GM12864 (cell line): Measurements from ENCODE around the gene PDE3A.

Source experiments
- DNase-seq: peaks from one replicate; pipeline ENCODE4 v3.0.0-alpha.2; 2011; ENCODE audit warnings: low read depth
- H3K4me3 ChIP-seq: 2 replicates; pipeline ENCODE4 v1.5.1; 2011; ENCODE audit warnings: mild to moderate bottlenecking, low read depth, low read length, control low read depth
- TF ChIP-seq, protein P1 (sequence below): IDR thresholded peaks from 2 replicates; pipeline ENCODE4 v1.5.1; 2011; ENCODE audit warnings: low read depth, mild to moderate bottlenecking, moderate library complexity, low read length, control low read depth, inconsistent platforms; ENCODE audit errors: missing control alignments

The PDE3A gene

DNA sequence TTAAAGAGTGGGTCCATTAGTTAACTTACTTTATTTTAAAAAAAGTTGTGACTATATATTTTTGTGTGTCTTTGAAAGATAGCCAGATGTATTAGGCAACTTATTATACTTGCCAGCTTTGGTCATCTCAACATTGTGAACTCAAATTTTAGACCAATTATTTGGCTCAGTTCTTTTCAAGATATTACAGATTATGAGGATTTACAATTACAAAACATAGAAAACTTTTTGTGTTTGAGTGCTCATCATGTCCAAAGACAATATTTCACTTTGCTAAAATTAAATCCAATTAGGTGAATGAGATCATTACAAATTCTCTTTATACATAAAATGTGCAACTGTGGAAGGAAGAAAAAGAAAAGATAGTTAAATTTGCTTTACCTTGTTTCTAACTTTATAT lies 18.3 kb upstream of the PDE3A start:
- TF ChIP-seq, protein P1, sequence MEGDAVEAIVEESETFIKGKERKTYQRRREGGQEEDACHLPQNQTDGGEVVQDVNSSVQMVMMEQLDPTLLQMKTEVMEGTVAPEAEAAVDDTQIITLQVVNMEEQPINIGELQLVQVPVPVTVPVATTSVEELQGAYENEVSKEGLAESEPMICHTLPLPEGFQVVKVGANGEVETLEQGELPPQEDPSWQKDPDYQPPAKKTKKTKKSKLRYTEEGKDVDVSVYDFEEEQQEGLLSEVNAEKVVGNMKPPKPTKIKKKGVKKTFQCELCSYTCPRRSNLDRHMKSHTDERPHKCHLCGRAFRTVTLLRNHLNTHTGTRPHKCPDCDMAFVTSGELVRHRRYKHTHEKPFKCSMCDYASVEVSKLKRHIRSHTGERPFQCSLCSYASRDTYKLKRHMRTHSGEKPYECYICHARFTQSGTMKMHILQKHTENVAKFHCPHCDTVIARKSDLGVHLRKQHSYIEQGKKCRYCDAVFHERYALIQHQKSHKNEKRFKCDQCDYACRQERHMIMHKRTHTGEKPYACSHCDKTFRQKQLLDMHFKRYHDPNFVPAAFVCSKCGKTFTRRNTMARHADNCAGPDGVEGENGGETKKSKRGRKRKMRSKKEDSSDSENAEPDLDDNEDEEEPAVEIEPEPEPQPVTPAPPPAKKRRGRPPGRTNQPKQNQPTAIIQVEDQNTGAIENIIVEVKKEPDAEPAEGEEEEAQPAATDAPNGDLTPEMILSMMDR, result no peak
- no peak overlapping the region for H3K4me3 ChIP-seq
- DNase-seq, result no peak

GRCh38 chr12:20350495-20350894 lies 17.8 kb upstream of the PDE3A start:
- DNase-seq, result no peak

DNA sequence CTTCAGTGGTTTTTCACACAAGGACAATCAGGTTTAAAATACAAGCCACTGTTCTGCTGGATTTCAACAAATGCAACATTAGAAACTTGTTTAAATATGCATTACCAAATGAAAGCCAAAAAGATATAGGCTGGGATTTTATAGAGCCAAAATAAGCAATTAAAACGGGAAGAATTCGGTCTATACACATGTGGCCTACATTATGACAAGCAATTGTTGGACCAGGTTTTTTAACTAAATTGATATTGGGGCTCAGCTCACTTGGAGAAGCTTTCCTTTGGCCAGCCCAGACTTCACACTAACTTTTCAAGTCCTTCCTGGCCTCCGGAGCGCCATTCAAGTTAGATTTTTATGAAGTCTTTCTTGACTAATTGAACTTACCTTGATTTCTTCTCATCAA lies 16.9 kb upstream of the PDE3A start:
- DNase-seq, result no peak
- TF ChIP-seq, protein P1, result no peak

More at GRCh38 chr12:20350495-20350894, 17.8 kb upstream of the PDE3A start:
- H3K4me3 ChIP-seq, result no peak overlapping the region
- TF ChIP-seq, protein P1, result no peak

DNA sequence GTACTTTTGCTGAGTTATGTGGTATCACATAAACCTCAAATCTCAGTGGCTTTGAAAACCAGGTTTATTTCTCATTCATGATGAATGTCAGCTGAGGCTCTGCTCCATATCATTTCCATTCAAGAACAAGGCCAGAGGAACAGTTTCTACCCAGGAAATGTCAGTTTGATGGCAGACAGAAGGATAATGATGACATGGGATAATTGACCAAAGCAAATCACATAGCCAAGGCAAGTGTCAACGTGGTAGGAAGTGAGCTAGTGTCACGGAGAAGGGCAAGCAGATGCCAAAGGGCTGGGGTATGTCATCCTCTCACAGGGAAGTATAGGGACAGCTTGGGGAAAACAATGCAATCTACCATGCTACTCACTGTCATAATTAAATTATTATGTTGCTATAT lies 12.3 kb upstream of the PDE3A start:
- TF ChIP-seq, protein P1, result no peak
- no peak for DNase-seq
- H3K4me3 ChIP-seq, result no peak overlapping the region

More for the DNA sequence above, 16.9 kb upstream of the PDE3A start:
- no peak overlapping the region for H3K4me3 ChIP-seq

DNA sequence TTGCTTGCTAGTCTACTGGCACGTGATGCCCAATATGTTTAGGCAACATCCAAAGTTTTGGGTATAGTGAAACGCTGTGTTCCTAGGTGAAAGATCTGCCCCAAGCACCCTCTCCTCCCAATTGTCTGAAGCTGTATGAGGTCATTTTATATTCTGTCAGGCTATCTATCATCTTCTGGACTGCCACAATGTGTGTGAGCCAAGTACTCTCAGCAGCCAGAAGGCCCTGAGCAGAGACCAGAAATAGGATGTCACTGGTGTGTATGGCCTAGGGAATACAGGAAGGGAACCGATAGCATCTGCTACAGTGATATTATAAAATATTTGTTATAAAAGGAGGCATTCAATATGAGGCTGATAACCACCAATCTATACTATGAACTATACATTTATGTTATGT lies 7.9 kb upstream of the PDE3A start:
- H3K4me3 ChIP-seq, result no peak overlapping the region
- no peak for DNase-seq
- TF ChIP-seq, protein P1, result no peak

DNA sequence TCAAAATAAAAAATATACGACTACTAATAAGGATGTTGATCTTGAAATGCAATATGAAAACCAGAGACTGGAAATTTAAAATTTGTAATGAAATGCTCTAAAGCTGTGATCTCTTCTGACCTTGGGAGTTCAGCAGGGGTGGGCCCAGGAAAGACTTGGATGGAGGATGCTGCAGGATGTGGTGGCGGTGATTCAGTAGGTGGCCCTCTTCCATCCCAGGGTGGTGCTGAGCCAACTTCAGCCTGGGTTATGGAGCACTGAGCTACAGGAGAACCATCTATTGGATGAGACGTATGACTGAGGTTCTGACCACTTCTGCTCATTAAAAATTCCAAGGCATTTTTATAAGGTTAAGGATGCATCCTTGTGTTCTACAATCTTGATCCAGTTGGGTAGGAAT lies 6.9 kb upstream of the PDE3A start:
- DNase-seq, result no peak
- no peak overlapping the region for H3K4me3 ChIP-seq
- TF ChIP-seq, protein P1, result no peak

- no peak overlapping the region for H3K4me3 ChIP-seq
- no peak for DNase-seq
- TF ChIP-seq, protein P1, result no peak
Measured at GRCh38 chr12:20364501-20364900, 3.8 kb upstream of the PDE3A start.
